ENCODE measurements around the gene MTRF1.
A peak's percentile ranks its signal among the peaks of the same experiment; 100 is the strongest.

The MTRF1 gene

DNA sequence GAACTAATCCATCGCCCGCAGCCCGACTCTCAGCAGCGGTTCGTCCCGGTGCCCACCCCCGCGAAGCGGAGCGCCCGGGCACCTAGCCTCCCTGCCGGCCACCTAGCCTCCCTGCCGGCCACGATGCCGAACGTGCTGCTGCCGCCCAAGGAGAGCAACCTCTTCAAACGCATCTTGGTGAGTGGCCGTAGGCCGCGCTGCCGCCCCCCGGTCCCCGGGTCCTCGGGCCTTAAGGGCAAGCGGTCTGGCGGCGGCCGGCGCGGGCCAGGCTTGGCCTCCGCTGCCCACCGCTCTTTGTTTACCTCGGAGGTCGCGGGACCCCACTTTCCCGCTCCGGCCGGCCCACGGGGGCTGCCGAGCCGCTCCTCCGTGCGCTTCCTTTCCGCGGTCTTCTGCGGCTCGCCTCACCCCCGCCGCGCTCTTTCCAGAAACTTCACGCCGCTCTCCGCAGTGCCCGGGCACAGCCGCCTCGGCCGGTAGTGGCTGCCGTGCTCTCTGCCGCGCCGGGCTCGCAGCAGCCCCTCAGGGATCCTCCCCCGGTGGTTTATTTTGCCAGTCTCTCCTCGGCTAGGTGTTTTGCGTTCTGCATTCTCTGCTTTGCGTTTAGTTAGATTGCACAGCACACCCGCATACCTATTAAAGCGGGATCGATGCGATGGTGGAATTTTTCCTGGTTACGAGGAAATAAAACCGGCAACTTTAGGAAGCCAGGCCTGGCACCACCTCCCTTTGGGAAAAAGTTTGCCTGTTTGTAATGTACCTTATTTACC lies 48.2 kb upstream of the MTRF1 start:
- Histone ChIP-seq H3K27me3 (ENCODE audit: insufficient read depth, poor library complexity, severe bottlenecking) (no peaks in the 10 kb centered on the region), H3K4me3 (replicated peaks; ENCODE audit: insufficient read depth, low read length) (peak overlapping the region; percentile 84), H3K27ac (replicated peaks) (peak overlapping the region; percentile 94)
- peak in 1 of 2 experiments; percentile 56 for DNase-seq (ENCODE audit: low read depth in 1 of 2, low spot score in 1 of 2)
- TF ChIP-seq, protein P1, sequence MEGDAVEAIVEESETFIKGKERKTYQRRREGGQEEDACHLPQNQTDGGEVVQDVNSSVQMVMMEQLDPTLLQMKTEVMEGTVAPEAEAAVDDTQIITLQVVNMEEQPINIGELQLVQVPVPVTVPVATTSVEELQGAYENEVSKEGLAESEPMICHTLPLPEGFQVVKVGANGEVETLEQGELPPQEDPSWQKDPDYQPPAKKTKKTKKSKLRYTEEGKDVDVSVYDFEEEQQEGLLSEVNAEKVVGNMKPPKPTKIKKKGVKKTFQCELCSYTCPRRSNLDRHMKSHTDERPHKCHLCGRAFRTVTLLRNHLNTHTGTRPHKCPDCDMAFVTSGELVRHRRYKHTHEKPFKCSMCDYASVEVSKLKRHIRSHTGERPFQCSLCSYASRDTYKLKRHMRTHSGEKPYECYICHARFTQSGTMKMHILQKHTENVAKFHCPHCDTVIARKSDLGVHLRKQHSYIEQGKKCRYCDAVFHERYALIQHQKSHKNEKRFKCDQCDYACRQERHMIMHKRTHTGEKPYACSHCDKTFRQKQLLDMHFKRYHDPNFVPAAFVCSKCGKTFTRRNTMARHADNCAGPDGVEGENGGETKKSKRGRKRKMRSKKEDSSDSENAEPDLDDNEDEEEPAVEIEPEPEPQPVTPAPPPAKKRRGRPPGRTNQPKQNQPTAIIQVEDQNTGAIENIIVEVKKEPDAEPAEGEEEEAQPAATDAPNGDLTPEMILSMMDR (IDR thresholded peaks at IDR 0.05; ENCODE audit: insufficient read depth, low read length), result no peak
- TF ChIP-seq POLR2AphosphoS5 (IDR thresholded peaks at IDR 0.05; ENCODE audit: low read depth) (no peak), SPI1 (IDR thresholded peaks at IDR 0.05; ENCODE audit: borderline replicate concordance, low read depth) (no peak), GABPA (IDR thresholded peaks at IDR 0.05; ENCODE audit: low read depth) (no peak)
- TF ChIP-seq, protein P2, sequence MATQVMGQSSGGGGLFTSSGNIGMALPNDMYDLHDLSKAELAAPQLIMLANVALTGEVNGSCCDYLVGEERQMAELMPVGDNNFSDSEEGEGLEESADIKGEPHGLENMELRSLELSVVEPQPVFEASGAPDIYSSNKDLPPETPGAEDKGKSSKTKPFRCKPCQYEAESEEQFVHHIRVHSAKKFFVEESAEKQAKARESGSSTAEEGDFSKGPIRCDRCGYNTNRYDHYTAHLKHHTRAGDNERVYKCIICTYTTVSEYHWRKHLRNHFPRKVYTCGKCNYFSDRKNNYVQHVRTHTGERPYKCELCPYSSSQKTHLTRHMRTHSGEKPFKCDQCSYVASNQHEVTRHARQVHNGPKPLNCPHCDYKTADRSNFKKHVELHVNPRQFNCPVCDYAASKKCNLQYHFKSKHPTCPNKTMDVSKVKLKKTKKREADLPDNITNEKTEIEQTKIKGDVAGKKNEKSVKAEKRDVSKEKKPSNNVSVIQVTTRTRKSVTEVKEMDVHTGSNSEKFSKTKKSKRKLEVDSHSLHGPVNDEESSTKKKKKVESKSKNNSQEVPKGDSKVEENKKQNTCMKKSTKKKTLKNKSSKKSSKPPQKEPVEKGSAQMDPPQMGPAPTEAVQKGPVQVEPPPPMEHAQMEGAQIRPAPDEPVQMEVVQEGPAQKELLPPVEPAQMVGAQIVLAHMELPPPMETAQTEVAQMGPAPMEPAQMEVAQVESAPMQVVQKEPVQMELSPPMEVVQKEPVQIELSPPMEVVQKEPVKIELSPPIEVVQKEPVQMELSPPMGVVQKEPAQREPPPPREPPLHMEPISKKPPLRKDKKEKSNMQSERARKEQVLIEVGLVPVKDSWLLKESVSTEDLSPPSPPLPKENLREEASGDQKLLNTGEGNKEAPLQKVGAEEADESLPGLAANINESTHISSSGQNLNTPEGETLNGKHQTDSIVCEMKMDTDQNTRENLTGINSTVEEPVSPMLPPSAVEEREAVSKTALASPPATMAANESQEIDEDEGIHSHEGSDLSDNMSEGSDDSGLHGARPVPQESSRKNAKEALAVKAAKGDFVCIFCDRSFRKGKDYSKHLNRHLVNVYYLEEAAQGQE (IDR thresholded peaks at IDR 0.05; ENCODE audit: insufficient replicate concordance, low read depth), result no peak

DNA sequence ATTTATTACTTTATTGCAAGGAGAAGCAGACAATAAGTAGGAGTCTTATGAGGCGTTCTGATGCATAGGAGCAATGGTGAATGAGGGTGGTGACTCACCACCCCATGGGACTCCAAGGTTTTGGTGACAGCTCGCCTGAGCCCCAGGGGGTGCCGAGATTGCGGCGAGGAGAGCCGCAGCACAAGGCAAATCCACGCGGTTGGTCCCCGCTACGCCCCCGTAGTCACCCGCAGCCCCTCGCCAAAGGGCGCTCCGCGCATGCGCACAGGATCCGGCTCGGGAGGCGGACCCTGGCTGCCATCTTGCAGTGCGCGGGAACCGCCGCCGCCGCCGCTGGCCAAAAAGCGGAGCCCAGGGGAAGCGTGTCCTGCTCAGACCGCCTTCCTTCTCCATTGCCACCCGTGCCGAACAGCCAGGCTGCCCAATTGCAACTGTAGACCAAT lies 47.6 kb upstream of the MTRF1 start, which contains the start of gene NAA16:
Gene NAA16 (plus strand): TSS at position 305 of the 443 bp plus-strand sequence. CDS start 262 bp downstream, outside the sequence.
- peak within 1 kb of the TSS; percentile 94 for H3K27ac ChIP-seq (replicated peaks)
- DNase-seq (ENCODE audit: low read depth in 1 of 2, low spot score in 1 of 2), result peak; percentile 79 to 93
- TF ChIP-seq POLR2AphosphoS5 (IDR thresholded peaks at IDR 0.05; ENCODE audit: low read depth), result peak; percentile 88; the same call in 1 of the 2 replicates
- TF ChIP-seq, protein P1 (IDR thresholded peaks at IDR 0.05; ENCODE audit: insufficient read depth, low read length), result no peak

DNA sequence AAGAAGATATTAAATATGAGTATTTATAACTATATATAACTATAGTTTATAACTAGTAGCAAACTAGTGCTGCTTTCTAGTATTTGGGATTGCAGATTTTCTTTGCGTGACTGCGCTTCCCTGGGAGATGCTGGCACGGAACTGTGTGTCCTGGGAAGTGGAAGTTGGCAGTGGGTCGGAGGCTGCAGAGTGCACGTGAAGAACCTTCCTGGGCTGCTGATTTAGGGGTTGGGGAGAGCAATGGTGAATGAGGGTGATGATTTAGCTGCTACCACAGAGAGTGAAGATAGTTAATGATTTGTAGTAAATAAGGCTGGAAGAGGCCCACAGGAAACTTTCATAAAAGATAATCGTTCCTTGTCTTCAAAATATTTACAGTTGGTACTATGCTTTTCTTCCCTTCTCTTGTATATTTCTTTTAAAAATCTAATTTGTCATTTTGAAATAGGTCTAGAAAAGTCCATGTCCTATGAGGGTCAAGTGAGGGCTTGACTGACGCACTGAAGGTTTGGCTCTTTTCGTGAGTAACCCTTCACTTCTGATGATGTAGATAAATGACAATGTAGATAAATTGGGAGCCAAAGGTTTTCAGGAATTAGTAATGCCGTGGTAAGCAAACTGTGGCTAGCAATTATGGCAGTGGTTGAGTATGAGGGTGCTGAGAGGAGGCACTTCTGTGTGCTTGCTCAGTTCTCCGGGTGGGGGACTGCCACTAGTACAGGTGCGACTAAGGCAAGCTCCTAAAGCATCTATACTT lies 44.7 kb upstream of the MTRF1 start:
- TF ChIP-seq, protein P1 (IDR thresholded peaks at IDR 0.05; ENCODE audit: insufficient read depth, low read length), result no peak
- Histone ChIP-seq H3K4me3 (replicated peaks; ENCODE audit: insufficient read depth, low read length) (no peak overlapping the region), H3K27me3 (ENCODE audit: insufficient read depth, poor library complexity, severe bottlenecking) (no peaks in the 10 kb centered on the region), H3K27ac (replicated peaks) (no peak overlapping the region)
- no peak for DNase-seq (ENCODE audit: low read depth in 1 of 2, low spot score in 1 of 2)

More for the DNA sequence above, 47.6 kb upstream of the MTRF1 start, which contains the start of gene NAA16:
- Histone ChIP-seq H3K4me3 (replicated peaks; ENCODE audit: insufficient read depth, low read length) (peak within 1 kb of the TSS; percentile 84), H3K27me3 (ENCODE audit: insufficient read depth, poor library complexity, severe bottlenecking) (no peaks in the 10 kb centered on the region)

DNA sequence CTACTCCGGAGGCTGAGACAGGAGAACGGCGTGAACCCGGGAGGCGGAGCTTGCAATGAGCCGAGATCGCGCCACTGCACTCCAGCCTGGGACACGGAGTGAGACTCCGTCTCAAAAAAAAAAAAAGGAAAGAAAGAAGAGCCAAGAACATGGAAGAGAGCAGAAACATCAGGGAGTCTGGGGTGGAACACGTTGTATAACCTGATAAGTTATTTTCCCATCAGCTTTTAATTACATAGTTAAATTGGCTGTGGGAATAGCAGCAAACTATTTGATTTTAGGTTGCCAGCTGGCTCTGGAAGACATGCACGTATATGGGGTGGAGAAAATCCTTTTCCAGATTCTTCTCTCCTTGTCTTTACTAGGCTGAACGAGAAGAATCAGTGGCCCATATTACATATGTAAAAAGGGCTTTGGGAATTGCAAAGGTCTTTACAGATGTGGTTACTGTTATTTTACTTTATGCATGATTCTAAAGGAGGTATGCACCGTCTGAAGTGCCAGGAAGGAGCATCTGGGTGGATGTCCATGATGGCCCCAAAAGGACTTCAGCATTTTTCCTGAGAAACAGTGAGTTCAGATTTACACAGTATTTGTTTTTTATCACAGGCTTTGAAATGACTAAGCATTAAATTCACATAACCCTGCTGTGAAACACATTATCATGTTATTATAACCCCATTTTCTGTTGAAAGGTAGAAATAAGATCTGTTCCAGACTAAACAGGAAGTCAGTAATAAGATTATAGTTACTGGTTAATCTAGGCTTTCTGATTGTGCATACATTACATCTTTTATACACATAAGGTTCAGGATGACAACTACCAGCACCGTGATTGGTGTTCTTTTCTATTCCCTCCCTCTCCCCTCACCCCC lies 43.1 kb upstream of the MTRF1 start:
- Histone ChIP-seq H3K27ac (replicated peaks) (no peak overlapping the region), H3K27me3 (ENCODE audit: insufficient read depth, poor library complexity, severe bottlenecking) (no peaks in the 10 kb centered on the region), H3K4me3 (replicated peaks; ENCODE audit: insufficient read depth, low read length) (no peak overlapping the region)
- TF ChIP-seq GABPA (IDR thresholded peaks at IDR 0.05; ENCODE audit: low read depth) (no peak), POLR2AphosphoS5 (IDR thresholded peaks at IDR 0.05; ENCODE audit: low read depth) (no peak), SPI1 (IDR thresholded peaks at IDR 0.05; ENCODE audit: borderline replicate concordance, low read depth) (no peak)
- TF ChIP-seq, protein P1 (IDR thresholded peaks at IDR 0.05; ENCODE audit: insufficient read depth, low read length), result no peak
- TF ChIP-seq, protein P2 (IDR thresholded peaks at IDR 0.05; ENCODE audit: insufficient replicate concordance, low read depth), result no peak
- no peak for DNase-seq (ENCODE audit: low read depth in 1 of 2, low spot score in 1 of 2)
